ENCODE results near the gene INHBB.

The INHBB gene

DNA sequence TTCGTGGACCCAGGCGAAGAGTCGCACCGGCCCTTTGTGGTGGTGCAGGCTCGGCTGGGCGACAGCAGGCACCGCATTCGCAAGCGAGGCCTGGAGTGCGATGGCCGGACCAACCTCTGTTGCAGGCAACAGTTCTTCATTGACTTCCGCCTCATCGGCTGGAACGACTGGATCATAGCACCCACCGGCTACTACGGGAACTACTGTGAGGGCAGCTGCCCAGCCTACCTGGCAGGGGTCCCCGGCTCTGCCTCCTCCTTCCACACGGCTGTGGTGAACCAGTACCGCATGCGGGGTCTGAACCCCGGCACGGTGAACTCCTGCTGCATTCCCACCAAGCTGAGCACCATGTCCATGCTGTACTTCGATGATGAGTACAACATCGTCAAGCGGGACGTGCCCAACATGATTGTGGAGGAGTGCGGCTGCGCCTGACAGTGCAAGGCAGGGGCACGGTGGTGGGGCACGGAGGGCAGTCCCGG is 3.5 kb downstream of the INHBB start:
- no peak for TF ChIP-seq GABPA (IDR thresholded peaks at IDR 0.05; ENCODE audit: low read depth)
- no peak for TF ChIP-seq POLR2AphosphoS5 (IDR thresholded peaks at IDR 0.05; ENCODE audit: low read depth)
- TF ChIP-seq, protein P1, sequence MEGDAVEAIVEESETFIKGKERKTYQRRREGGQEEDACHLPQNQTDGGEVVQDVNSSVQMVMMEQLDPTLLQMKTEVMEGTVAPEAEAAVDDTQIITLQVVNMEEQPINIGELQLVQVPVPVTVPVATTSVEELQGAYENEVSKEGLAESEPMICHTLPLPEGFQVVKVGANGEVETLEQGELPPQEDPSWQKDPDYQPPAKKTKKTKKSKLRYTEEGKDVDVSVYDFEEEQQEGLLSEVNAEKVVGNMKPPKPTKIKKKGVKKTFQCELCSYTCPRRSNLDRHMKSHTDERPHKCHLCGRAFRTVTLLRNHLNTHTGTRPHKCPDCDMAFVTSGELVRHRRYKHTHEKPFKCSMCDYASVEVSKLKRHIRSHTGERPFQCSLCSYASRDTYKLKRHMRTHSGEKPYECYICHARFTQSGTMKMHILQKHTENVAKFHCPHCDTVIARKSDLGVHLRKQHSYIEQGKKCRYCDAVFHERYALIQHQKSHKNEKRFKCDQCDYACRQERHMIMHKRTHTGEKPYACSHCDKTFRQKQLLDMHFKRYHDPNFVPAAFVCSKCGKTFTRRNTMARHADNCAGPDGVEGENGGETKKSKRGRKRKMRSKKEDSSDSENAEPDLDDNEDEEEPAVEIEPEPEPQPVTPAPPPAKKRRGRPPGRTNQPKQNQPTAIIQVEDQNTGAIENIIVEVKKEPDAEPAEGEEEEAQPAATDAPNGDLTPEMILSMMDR (IDR thresholded peaks at IDR 0.05; ENCODE audit: insufficient read depth, low read length): no peak
- TF ChIP-seq, protein P2, sequence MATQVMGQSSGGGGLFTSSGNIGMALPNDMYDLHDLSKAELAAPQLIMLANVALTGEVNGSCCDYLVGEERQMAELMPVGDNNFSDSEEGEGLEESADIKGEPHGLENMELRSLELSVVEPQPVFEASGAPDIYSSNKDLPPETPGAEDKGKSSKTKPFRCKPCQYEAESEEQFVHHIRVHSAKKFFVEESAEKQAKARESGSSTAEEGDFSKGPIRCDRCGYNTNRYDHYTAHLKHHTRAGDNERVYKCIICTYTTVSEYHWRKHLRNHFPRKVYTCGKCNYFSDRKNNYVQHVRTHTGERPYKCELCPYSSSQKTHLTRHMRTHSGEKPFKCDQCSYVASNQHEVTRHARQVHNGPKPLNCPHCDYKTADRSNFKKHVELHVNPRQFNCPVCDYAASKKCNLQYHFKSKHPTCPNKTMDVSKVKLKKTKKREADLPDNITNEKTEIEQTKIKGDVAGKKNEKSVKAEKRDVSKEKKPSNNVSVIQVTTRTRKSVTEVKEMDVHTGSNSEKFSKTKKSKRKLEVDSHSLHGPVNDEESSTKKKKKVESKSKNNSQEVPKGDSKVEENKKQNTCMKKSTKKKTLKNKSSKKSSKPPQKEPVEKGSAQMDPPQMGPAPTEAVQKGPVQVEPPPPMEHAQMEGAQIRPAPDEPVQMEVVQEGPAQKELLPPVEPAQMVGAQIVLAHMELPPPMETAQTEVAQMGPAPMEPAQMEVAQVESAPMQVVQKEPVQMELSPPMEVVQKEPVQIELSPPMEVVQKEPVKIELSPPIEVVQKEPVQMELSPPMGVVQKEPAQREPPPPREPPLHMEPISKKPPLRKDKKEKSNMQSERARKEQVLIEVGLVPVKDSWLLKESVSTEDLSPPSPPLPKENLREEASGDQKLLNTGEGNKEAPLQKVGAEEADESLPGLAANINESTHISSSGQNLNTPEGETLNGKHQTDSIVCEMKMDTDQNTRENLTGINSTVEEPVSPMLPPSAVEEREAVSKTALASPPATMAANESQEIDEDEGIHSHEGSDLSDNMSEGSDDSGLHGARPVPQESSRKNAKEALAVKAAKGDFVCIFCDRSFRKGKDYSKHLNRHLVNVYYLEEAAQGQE (IDR thresholded peaks at IDR 0.05; ENCODE audit: insufficient replicate concordance, low read depth): no peak
- no peak for TF ChIP-seq SPI1 (IDR thresholded peaks at IDR 0.05; ENCODE audit: borderline replicate concordance, low read depth)
- Histone ChIP-seq H3K4me3 (replicated peaks; ENCODE audit: insufficient read depth, low read length) (no peak overlapping the region), H3K27me3 (ENCODE audit: insufficient read depth, poor library complexity, severe bottlenecking) (peaks cover 25% of the 10 kb centered on the region), H3K27ac (replicated peaks) (no peak overlapping the region)
- DNase-seq (ENCODE audit: low read depth in 1 of 2, low spot score in 1 of 2): no peak

DNA sequence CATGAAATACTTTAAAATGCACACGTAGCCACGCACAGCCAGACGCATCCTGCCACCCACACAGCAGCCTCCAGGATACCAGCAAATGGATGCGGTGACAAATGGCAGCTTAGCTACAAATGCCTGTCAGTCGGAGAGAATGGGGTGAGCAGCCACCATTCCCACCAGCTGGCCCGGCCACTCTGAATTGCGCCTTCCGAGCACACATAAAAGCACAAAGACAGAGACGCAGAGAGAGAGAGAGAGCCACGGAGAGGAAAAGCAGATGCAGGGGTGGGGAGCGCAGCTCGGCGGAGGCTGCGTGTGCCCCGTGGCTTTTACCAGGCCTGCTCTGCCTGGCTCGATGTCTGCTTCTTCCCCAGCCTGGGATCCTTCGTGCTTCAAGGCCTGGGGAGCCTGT is 4.1 kb downstream of the INHBB start:
- Histone ChIP-seq H3K4me3 (replicated peaks; ENCODE audit: insufficient read depth, low read length) (no peak overlapping the region), H3K27me3 (ENCODE audit: insufficient read depth, poor library complexity, severe bottlenecking) (peaks cover 25% of the 10 kb centered on the region), H3K27ac (replicated peaks) (no peak overlapping the region)
- DNase-seq (ENCODE audit: low read depth in 1 of 2, low spot score in 1 of 2): no peak
- TF ChIP-seq, protein P1 (IDR thresholded peaks at IDR 0.05; ENCODE audit: insufficient read depth, low read length): no peak
- TF ChIP-seq, protein P2 (IDR thresholded peaks at IDR 0.05; ENCODE audit: insufficient replicate concordance, low read depth): no peak
- TF ChIP-seq SPI1 (IDR thresholded peaks at IDR 0.05; ENCODE audit: borderline replicate concordance, low read depth): no peak
- no peak for TF ChIP-seq POLR2AphosphoS5 (IDR thresholded peaks at IDR 0.05; ENCODE audit: low read depth)
- no peak for TF ChIP-seq GABPA (IDR thresholded peaks at IDR 0.05; ENCODE audit: low read depth)

DNA sequence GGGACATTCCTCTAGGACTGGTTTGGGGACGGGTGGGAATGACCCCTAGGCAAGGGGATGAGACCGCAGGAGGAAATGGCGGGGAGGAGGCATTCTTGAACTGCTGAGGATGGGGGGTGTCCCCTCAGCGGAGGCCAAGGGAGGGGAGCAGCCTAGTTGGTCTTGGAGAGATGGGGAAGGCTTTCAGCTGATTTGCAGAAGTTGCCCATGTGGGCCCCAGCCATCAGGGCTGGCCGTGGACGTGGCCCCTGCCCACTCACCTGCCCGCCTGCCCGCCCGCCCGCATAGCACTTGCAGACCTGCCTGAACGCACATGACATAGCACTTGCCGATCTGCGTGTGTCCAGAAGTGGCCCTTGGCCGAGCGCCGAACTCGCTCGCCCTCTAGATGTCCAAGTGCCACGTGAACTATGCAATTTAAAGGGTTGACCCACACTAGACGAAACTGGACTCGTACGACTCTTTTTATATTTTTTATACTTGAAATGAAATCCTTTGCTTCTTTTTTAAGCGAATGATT is 4.9 kb downstream of the INHBB start:
- TF ChIP-seq, protein P2 (IDR thresholded peaks at IDR 0.05; ENCODE audit: insufficient replicate concordance, low read depth): no peak
- TF ChIP-seq POLR2AphosphoS5 (IDR thresholded peaks at IDR 0.05; ENCODE audit: low read depth) (no peak), GABPA (IDR thresholded peaks at IDR 0.05; ENCODE audit: low read depth) (no peak), SPI1 (IDR thresholded peaks at IDR 0.05; ENCODE audit: borderline replicate concordance, low read depth) (no peak)
- TF ChIP-seq, protein P1 (IDR thresholded peaks at IDR 0.05; ENCODE audit: insufficient read depth, low read length): no peak
- DNase-seq (ENCODE audit: low read depth in 1 of 2, low spot score in 1 of 2): no peak
- no peak overlapping the region for H3K27ac ChIP-seq (replicated peaks)
- peaks cover 25% of the 10 kb centered on the region for H3K27me3 ChIP-seq (ENCODE audit: insufficient read depth, poor library complexity, severe bottlenecking)
- no peak overlapping the region for H3K4me3 ChIP-seq (replicated peaks; ENCODE audit: insufficient read depth, low read length)
